ENCODE results near the gene DNMT3A. TPM values are rescaled to one million over a fixed set of nuclear protein-coding genes. Genes with fewer than 3 reads are reported as not detected.

The DNMT3A gene
- total RNA-seq, 1 experiment from 2014 or later: 215 TPM

GRCh38 chr2:25371253-25372241 lies 29.8 kb upstream of the DNMT3A start:
- TF ChIP-seq, protein P1, sequence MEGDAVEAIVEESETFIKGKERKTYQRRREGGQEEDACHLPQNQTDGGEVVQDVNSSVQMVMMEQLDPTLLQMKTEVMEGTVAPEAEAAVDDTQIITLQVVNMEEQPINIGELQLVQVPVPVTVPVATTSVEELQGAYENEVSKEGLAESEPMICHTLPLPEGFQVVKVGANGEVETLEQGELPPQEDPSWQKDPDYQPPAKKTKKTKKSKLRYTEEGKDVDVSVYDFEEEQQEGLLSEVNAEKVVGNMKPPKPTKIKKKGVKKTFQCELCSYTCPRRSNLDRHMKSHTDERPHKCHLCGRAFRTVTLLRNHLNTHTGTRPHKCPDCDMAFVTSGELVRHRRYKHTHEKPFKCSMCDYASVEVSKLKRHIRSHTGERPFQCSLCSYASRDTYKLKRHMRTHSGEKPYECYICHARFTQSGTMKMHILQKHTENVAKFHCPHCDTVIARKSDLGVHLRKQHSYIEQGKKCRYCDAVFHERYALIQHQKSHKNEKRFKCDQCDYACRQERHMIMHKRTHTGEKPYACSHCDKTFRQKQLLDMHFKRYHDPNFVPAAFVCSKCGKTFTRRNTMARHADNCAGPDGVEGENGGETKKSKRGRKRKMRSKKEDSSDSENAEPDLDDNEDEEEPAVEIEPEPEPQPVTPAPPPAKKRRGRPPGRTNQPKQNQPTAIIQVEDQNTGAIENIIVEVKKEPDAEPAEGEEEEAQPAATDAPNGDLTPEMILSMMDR (conservative IDR thresholded peaks at IDR 0.05): no peak
- WGBS (ENCODE audit: extremely low coverage, insufficient read length, low lambda C conversion rate): no CpG with 5 or more reads among the region's 27 CpGs
- no peaks in the 10 kb centered on the region for H3K4me1 ChIP-seq (ENCODE audit: insufficient read depth, low read length)

More at GRCh38 chr2:25371253-25372241, 29.8 kb upstream of the DNMT3A start:
- Mint-ChIP-seq H3K9me3 (no peaks in the 10 kb centered on the region), H3K4me3 (no peak overlapping the region), H3K27me3 (ENCODE audit: low read depth) (peaks cover 46% of the 10 kb centered on the region), H3K4me1 (peaks cover 19 to 35% of the 10 kb centered on the region in 2 experiments), H3K36me3 (ENCODE audit: insufficient read depth in 1 of 3, low read depth in 3 of 3) (0 out of 7 replicates have a peak, but pooled peaks cover 0 to 3% (median 0%) of the 10 kb centered on the region in 3 experiments), H3K27ac (no peak overlapping the region; a peak in 1 of 7 replicates)
- peak; percentile 25 for DNase-seq
- H2AK5ac ChIP-seq (ENCODE audit: insufficient read length, low read length): no peak overlapping the region
- H2BK5ac ChIP-seq (ENCODE audit: insufficient read length, low read length): no peak overlapping the region
- H4K91ac ChIP-seq (ENCODE audit: insufficient read length, low read depth, low read length): no peak overlapping the region
- no peaks in the 10 kb centered on the region for H3K9me3 ChIP-seq (ENCODE audit: control insufficient read depth, low read depth, low read length)
- no peak overlapping the region for H2BK12ac ChIP-seq (ENCODE audit: insufficient read length, low read depth, low read length)
- H3K14ac ChIP-seq (ENCODE audit: insufficient read depth, low read length): no peak overlapping the region
- no peaks in the 10 kb centered on the region for H3K79me1 ChIP-seq (ENCODE audit: insufficient read depth, low read depth, low read length, poor library complexity, severe bottlenecking)
- H2BK20ac ChIP-seq (ENCODE audit: low read depth, low read length, poor library complexity, severe bottlenecking): no peak overlapping the region
- H3K4ac ChIP-seq (ENCODE audit: low read depth, low read length): no peak overlapping the region
- no peak overlapping the region for H2BK120ac ChIP-seq (ENCODE audit: low read depth, low read length, poor library complexity, severe bottlenecking)
- H3K27me3 ChIP-seq (ENCODE audit: insufficient read depth, low read length): no peaks in the 10 kb centered on the region; the same call in 1 of the 2 replicates
- H2AFZ ChIP-seq (ENCODE audit: low read length): no peak overlapping the region
- no peak overlapping the region for H3T11ph ChIP-seq (ENCODE audit: low read length)
- H3K79me2 ChIP-seq (ENCODE audit: insufficient read depth, low read length): no peaks in the 10 kb centered on the region
- H3K56ac ChIP-seq (ENCODE audit: insufficient read length, low read depth, low read length): no peak overlapping the region
- H2BK15ac ChIP-seq (ENCODE audit: low read depth, low read length): no peak overlapping the region
- no peak overlapping the region for H3K27ac ChIP-seq (ENCODE audit: insufficient read length, low read depth, low read length)
- no peak overlapping the region for H3K23ac ChIP-seq (ENCODE audit: insufficient read length, low read depth, low read length)
- no peak overlapping the region for H4K8ac ChIP-seq (replicated peaks; ENCODE audit: insufficient read length, low read depth, low read length)
- H4K5ac ChIP-seq (ENCODE audit: insufficient read length, low read depth, low read length): no peak overlapping the region
- H3K9ac ChIP-seq (ENCODE audit: extremely low read depth, insufficient read length, low read length): no peak overlapping the region
- H3K23me2 ChIP-seq (ENCODE audit: insufficient read length, low read depth, low read length, poor library complexity, severe bottlenecking): no peaks in the 10 kb centered on the region
- no peak overlapping the region for H3K4me2 ChIP-seq (ENCODE audit: insufficient read depth, insufficient read length, low read length)
- H3K18ac ChIP-seq (ENCODE audit: insufficient read length, low read depth, low read length): no peak overlapping the region
- no peaks in the 10 kb centered on the region for H4K20me1 ChIP-seq (ENCODE audit: control insufficient read depth, insufficient read depth, insufficient read length)

All from H9 (cell line).